Measurements from ENCODE around the gene CD6.

The CD6 gene

GRCh38 chr11:60932605-60933356 lies 38.7 kb upstream of the CD6 start:
- TF ChIP-seq POLR2A (IDR thresholded peaks at IDR 0.05; ENCODE audit: extremely low read depth, insufficient read length) (no peak), MAX (IDR thresholded peaks at IDR 0.05; ENCODE audit: low read depth, low read length) (no peak), CTCF (IDR thresholded peaks at IDR 0.05; ENCODE audit: low read depth, low read length) (no peak), MYC (IDR thresholded peaks at IDR 0.05; ENCODE audit: low read depth, low read length) (no peak)
- DNase-seq (ENCODE audit: low read depth) = no peak
- H3K4me3 ChIP-seq (ENCODE audit: low read depth, low read length) = no peak overlapping the region

DNA sequence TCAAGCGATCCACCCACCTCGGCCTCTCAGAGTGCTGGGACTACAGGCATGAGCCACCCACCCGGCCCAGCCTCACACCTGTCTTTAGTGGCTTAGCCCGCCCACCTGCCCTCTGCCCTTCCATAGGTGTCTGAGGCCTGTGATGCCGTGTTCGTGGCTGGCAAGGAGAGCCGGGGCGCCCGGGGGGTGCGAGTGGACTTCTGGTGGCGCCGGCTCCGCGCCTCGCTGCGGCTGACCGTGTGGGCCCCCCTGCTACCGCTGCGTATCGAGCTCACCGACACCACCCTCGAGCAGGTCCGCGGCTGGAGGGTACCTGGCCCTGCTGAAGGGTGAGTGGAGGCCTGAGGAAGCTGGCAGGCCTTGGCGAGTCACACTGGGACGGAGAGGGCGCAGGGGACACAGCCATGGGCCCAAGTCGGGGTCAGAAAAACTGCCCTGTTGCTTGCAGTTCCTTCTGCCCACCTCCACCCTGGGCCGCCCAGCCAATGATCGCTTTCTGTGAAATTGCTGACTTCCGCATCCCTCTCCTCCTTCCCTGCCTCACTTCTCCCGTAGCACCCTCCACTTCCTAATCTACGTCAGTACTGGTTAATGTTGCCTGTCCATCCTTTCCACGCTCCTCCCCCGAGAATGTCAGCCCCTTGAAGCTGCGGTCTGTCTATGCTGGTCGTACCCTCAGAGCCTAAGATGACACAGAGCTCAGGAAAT lies 37.9 kb upstream of the CD6 start:
- DNase-seq (ENCODE audit: low read depth) = no peak
- H3K4me3 ChIP-seq (ENCODE audit: low read depth, low read length) = no peak overlapping the region
- TF ChIP-seq CTCF (IDR thresholded peaks at IDR 0.05; ENCODE audit: low read depth, low read length) = no peak
- no peak for TF ChIP-seq MAX (IDR thresholded peaks at IDR 0.05; ENCODE audit: low read depth, low read length)
- TF ChIP-seq POLR2A (IDR thresholded peaks at IDR 0.05; ENCODE audit: extremely low read depth, insufficient read length) = no peak
- TF ChIP-seq MYC (IDR thresholded peaks at IDR 0.05; ENCODE audit: low read depth, low read length) = no peak

- H3K4me3 ChIP-seq (ENCODE audit: low read depth, low read length) = no peak overlapping the region
- TF ChIP-seq MYC (IDR thresholded peaks at IDR 0.05; ENCODE audit: low read depth, low read length) (no peak), CTCF (IDR thresholded peaks at IDR 0.05; ENCODE audit: low read depth, low read length) (no peak), MAX (IDR thresholded peaks at IDR 0.05; ENCODE audit: low read depth, low read length) (no peak), POLR2A (IDR thresholded peaks at IDR 0.05; ENCODE audit: extremely low read depth, insufficient read length) (no peak)
- no peak for DNase-seq (ENCODE audit: low read depth)
Observed at GRCh38 chr11:60934124-60934789, 37.2 kb upstream of the CD6 start.

GRCh38 chr11:60934790-60935605 lies 36.5 kb upstream of the CD6 start:
- no peak for DNase-seq (ENCODE audit: low read depth)
- TF ChIP-seq MAX (IDR thresholded peaks at IDR 0.05; ENCODE audit: low read depth, low read length) = no peak
- TF ChIP-seq CTCF (IDR thresholded peaks at IDR 0.05; ENCODE audit: low read depth, low read length) = no peak
- TF ChIP-seq MYC (IDR thresholded peaks at IDR 0.05; ENCODE audit: low read depth, low read length) = no peak
- TF ChIP-seq POLR2A (IDR thresholded peaks at IDR 0.05; ENCODE audit: extremely low read depth, insufficient read length) = no peak
- H3K4me3 ChIP-seq (ENCODE audit: low read depth, low read length) = no peak overlapping the region

- no peak for DNase-seq (ENCODE audit: low read depth)
- H3K4me3 ChIP-seq (ENCODE audit: low read depth, low read length) = no peak overlapping the region
- TF ChIP-seq MAX (IDR thresholded peaks at IDR 0.05; ENCODE audit: low read depth, low read length) (no peak), POLR2A (IDR thresholded peaks at IDR 0.05; ENCODE audit: extremely low read depth, insufficient read length) (no peak), MYC (IDR thresholded peaks at IDR 0.05; ENCODE audit: low read depth, low read length) (no peak), CTCF (IDR thresholded peaks at IDR 0.05; ENCODE audit: low read depth, low read length) (no peak)
Observed at GRCh38 chr11:60935676-60936442, 35.6 kb upstream of the CD6 start.
